Mammary epithelial cell (primary cell): ENCODE data around the gene CIPC.

ENCODE experiments used
- EZH2 ChIP-seq: IDR thresholded peaks from 2 replicates; pipeline ENCODE4 v1.6.1; 2012; ENCODE audit warnings: low read length, inconsistent platforms, borderline replicate concordance
- TF ChIP-seq, protein P1 (sequence below), 2 donors: IDR thresholded peaks in 1 of 2; conservative IDR thresholded peaks in 1 of 2; 2 replicates each; pipeline ENCODE4 v1.5.1; 2011 to 2012; ENCODE audit warnings: inconsistent platforms in 2 of 2, low read length in 2 of 2, mild to moderate bottlenecking in 2 of 2, control low read depth in 1 of 2, low read depth in 1 of 2; ENCODE audit not compliant: insufficient read depth in 1 of 2; ENCODE audit errors: extremely low read depth in 1 of 2

DNA sequence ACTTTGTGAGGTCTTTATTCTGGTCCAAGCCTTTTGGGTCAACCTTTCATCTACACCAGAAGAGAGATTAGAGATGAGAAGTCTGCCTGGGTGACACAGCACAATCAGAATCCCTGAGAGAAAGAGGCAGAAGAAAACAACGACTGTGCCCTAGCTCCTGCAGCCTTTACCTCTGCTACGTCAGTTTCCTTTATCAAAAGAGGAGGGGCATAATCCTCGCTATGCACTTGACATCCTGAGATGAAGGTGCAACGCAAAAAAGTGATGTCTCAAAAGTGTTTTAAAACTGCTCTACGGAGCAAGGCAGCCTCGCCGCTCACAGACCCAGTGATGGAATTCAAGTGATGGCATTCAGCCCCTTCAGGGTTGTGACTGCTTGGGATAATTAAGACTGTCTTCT lies 21.8 kb downstream of the CIPC start:
- TF ChIP-seq, protein P1, sequence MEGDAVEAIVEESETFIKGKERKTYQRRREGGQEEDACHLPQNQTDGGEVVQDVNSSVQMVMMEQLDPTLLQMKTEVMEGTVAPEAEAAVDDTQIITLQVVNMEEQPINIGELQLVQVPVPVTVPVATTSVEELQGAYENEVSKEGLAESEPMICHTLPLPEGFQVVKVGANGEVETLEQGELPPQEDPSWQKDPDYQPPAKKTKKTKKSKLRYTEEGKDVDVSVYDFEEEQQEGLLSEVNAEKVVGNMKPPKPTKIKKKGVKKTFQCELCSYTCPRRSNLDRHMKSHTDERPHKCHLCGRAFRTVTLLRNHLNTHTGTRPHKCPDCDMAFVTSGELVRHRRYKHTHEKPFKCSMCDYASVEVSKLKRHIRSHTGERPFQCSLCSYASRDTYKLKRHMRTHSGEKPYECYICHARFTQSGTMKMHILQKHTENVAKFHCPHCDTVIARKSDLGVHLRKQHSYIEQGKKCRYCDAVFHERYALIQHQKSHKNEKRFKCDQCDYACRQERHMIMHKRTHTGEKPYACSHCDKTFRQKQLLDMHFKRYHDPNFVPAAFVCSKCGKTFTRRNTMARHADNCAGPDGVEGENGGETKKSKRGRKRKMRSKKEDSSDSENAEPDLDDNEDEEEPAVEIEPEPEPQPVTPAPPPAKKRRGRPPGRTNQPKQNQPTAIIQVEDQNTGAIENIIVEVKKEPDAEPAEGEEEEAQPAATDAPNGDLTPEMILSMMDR (conservative IDR thresholded peaks at IDR 0.05 in 1 of 2, IDR thresholded peaks at IDR 0.05 in 1 of 2; ENCODE audit: extremely low read depth in 1 of 2, insufficient read depth in 1 of 2, low read depth in 1 of 2, low read length in 2 of 2): no peak
- TF ChIP-seq EZH2: no peak
